GM21390 (cell line): ENCODE data around the gene RAD51D.
"Not testable (repeated sequence)": the region's sequence is repeated elsewhere in the genome, so short reads cannot be mapped to it uniquely, and the experiment has no call there.

ENCODE experiments used
- ATAC-seq: cut with Tn5 transposase; IDR thresholded peaks from one replicate; pipeline ENCODE4 v1.9.1; 2021; ENCODE audit not compliant: unreplicated experiment

RAD51D gene

DNA sequence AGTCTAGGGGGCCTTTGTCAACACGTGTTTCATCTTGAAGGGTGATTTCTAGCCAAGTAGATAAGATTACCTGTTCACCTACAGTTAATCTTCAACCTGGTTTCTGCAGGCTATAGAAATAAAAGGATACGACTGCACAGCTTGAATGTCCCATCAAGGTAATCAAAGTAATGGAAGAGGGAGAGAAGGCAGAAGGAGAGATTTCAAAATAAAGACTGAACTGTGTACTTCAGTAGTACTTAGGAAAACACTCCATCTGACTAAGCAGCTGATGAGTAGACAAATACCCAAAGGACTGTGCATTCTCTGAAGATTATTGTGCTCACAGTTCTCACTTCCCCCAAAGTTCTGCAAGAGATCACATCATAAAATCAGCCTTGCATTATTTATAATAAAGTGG lies 50.3 kb downstream of the RAD51D start:
- no peak for ATAC-seq

DNA sequence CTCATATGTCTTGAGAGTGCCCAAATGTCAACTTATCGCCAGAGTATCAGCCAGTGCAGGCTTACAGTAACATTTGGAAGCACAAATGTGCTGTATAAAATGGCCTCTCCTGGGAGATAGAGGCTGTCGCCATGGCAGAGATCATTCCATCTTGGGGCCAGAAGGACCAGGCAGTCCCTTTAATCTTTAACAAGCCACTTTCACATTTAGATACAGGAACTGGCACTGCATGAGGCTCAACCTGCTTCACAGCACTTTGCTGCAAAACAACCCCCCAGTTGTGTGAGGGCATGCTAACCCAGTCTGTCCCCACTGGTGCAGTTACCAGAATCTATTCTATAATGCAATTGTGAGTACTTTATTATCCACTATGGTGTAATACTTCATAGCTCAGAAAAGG lies 51.4 kb downstream of the RAD51D start:
- no peak for ATAC-seq

DNA sequence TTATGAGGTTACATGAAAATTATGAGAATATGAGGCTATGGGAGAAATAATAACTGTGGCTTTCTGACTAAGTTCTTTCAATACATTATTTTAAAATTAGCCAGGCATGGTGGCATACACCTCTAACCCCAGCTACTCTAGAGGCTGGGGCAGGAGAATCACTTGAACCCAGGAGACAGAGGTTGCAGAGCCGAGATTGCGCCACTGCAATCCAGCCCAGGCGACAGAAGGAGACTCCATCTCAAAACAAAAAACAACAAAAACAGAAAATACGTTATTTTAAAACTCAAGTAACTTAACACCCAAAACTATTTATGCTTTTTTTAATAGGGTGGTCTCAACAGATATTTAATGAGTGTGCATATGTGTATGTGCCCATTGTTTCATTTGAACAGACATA lies 53.8 kb downstream of the RAD51D start:
- ATAC-seq: no peak

DNA sequence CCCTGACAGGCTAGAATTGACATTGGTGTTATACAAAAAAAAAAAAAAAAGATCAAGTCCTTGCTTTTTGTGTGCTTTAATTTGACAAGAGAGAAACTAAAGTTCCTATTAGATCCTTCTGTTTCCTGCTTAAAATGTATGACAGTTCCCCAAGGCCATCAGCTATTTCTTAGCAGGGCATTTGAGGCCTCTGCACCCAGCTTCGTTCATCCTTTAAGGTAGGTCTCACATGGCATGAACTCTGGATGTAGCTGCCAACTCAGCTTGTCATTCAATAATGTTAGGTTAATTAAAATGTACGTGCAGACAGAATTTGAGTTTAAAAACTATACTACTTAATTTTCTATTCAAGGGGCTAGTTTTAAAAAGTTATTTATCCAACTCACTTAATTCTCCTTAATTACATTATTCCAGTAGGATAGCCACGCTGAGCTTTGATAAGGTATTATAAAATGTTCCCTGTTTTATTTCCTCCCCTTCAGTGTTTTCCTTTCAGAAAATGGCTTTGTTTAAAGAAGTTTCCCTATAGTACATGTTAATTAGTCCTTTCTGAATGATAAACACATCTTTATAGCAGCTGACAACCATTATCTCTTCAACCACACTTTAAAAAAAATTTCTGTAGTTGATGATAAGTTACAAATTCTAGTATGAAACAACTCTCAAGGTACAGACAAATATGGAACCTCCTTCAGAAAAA lies 55.0 kb downstream of the RAD51D start:
- ATAC-seq: no peak

DNA sequence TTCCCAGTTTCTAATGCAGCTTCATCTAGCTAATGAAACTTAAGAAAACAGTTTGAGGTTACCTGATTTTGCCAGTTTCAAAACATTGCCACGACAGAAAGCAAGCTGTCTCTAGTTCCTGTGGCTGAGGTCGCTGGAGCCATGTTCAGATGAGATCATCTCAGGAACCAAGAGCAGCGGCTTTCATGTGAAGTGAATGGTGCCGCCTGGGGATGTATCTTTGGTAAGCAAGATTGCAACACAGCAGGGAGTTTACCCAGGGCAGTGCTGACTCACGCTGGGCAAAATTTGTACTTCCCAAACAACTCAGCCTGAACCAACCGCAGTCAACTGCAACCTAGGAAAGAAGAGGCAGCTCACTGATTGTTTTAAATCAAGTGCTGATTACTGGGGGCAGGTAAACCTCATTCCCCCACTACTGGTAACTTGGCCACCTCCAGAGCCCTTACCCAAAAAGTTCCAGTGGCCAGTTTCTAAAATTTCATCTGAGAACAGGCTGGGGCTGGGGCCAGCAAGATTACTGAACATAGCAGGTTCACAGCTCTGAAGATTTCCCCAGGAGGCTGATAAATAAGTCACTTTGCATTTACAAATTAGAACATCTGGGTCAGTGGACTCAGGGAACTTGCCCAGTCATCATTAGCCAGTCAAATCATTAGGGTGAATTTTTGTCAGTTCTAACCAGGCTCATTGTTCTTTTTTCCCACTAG lies 56.0 kb downstream of the RAD51D start, which contains the start of gene RFFL:
Gene RFFL, minus strand, starts transcription at position 194 of the 710 bp plus-strand sequence. CDS start 37,154 bp downstream, outside the sequence.
- peak; percentile 83 for ATAC-seq

DNA sequence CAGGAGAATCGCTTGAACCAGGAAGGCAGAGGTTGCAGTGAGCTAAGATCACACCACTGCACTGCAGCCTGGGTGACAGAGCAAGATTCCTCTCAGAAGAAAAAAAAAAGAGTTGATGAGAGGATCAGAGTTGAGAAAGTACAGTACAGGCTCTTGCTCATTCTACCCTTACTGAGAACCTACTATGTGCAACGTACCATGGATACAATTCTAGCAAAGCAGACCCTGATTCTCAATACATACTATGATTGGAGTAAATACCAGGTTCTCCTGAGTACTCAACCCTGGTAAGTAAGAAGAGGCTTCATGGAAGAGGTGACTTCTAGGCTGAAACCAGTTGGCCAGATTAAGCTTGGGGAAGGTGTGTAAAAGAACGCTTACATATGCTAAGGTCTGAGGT lies 57.4 kb downstream of the RAD51D start:
- no peak for ATAC-seq

DNA sequence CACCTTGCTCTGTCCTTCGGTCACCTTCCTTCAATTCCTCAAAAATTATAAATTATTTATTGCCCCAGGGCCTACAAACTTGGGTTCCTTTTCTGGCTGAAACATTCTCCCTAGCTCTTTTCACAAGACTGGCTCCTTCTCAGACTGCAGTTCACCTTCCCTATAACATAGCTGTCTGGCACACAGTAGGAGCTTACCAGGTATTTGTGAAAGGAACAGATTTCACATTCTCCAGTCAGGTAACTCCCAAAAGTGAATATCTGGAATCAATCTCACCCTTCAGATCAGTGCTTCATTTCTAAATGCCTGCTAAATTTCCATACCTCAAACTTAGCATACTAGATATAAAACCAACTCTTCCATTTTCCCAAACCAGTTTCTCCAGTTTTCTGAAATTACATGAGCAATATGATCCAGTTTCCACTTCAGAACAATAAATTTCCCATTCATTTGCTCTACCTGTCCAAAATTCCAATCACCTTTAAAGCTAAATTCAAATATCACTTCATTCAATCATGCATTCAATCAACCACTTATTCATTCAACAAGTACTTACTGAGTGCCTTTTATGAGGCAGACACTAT lies 62.2 kb downstream of the RAD51D start:
- no peak for ATAC-seq

DNA sequence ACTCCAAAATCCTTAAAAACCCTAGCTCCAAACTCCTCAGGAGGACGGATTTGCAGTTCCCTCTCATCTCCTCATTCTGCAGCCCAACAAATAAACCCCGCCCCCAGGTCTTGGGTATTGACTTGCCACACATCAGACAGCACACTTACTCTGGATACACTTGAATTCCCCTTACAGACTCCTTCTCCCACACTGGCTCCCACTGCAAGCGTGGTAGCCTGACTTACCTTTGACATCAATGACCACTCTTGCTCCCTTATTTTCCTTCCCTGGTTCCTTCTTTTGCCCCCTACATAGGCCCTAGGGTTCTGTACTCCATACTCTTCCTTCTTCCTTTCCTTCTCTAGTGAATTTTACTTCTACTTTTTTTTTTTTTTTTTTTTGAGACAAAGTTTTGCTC lies 63.6 kb downstream of the RAD51D start:
- ATAC-seq: no peak

DNA sequence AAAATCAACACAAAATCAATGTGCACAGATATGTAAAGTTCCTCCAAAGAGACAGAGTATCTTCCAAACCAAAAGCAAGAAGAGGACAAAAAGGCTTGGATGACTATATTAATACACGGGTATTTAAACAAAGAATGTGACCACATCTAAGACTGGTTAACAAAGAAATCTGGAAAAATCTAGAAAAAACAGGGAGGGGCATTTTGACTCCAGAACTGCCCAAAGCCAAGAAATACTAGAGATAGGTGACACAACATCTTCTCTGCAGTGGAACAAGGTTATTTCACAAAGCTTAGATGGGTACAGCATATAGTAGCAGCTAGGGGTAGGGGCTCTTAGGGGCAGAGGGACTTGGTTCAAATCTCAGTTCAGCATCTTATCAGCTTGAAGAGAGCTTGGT lies 66.5 kb downstream of the RAD51D start:
- ATAC-seq: no peak

DNA sequence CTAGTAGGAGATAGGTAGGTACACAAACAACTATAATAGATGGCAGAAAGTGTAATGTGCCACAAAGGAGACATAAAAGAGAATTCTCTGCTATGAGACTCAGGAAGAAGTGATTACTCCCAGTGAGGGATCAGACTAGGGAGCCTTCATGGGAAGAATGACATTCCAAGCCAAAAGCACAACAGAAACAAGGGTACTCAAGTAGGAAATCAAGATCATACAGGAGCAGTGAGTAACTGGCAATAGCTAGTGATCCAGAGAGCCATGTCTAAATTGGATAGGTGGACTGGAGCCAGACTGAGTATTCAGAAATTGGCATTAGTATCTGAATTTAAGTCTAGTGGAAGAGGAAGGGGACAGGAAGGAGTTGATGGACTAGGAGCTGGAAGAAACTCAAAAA lies 66.9 kb downstream of the RAD51D start:
- ATAC-seq: no peak

DNA sequence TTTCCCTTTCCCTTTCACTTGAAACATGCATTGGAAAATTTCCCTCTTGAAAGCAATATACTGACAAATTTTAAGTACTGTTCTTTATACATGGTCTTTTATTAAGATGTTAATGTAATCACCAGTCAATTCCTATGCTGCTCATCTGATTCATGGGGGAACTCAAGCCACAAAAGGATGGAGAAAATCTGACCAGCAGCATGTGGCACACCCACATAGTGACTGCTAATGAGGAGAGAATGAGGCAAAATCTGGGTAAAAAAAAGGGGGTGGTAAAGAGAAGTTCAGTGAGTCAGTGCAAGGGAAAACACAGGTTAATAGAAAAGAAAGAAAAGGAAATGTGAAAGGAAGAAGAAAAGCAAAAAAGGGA lies 67.4 kb downstream of the RAD51D start:
- no peak for ATAC-seq

DNA sequence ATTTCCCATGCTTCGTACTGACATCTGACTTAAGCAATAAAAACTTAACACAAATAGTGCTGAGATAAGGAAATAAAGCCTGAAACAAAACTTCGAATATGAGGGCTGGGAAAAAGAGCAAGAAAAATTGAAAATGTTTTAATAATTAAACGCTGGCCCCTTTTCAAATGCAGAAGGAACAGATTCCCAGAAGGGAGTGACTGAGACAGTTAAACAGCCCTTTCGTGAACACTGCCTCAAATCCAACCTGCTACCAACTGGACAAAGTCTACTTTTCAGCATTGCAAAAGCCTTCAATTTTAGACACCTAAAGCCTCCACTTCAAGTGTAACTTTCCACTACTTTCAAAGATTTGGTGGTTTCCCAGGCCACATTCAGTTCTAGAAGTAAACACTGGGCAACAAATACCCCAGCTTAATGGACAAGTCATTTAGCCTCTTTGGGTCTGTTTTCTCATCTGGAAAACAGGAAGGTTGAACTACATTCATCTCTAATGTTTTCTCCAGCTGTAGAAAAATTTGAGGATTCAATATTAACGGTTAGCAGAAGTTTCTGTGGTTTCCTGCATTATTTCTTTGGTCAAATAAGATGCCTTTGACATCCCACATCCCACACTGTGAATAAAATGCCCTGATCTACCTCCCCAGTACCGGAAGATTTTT lies 68.0 kb downstream of the RAD51D start:
- ATAC-seq: no peak

DNA sequence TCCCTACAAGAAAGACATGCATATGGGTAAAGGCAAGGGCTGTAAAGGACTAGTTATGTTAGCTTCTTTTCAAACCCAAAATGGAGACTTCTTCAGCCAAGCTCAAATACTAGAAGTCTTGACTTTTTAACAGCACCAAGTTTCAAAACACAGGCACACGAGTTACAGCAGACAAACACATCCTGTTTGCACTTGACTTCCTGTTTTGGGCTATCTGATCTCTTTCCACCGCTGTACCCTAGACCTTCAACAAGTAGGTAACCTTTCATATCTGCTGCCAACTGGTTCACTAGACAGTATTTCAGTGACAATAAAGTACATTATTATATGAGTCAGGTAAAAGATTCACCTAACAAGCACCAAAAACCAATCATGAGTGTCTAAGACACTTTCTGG lies 68.5 kb downstream of the RAD51D start:
- no peak for ATAC-seq

DNA sequence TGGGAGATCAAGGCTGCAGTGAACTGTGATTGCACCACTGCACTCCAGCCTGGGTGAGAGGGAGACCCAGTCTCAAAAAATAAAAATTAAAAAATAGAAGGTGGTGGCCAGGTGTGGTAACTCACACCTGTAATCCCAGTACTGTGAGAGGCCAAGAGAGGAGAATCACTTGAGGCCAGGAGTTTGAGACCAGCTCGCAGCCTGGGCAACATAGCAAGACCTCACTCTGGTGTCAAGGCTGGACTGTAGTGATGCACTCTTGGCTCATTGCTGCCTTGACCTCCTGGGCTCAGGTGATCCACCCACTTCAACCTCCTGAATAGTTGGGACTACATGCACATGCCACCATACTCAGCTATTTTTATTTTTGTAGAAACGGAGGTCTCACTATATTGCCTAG lies 69.5 kb downstream of the RAD51D start:
- ATAC-seq: no peak

DNA sequence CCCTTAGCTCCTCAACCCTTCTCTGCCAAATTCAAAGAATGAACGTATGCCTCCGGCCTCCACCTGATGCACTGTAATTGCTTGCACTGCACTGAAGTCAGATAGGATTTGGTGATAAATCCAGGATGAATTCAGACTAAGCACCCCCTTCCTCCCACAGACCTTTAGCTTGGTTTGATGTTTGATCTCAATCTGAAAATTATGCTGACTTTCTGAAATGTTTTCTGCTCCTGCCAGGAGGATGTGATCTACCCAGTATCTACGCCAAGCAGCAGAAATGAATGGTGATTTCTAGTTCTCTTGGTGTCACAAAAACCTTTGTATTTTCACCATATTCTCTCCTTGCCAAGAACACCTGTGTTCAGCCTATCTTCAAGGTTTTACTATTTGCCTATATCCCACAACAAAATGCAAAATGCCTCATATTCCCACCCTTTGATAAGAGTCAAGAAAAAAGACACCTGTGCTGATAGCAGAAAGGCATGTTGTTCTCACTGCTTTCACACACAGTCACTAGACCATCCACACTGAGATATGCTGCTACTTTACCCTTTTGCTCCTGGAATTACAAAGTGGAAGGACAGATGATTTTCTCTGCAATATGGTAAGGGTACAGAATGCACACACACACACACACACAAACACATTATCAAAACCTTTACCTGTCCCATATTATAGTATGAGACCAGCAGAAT lies 70.8 kb downstream of the RAD51D start:
- ATAC-seq: no peak

DNA sequence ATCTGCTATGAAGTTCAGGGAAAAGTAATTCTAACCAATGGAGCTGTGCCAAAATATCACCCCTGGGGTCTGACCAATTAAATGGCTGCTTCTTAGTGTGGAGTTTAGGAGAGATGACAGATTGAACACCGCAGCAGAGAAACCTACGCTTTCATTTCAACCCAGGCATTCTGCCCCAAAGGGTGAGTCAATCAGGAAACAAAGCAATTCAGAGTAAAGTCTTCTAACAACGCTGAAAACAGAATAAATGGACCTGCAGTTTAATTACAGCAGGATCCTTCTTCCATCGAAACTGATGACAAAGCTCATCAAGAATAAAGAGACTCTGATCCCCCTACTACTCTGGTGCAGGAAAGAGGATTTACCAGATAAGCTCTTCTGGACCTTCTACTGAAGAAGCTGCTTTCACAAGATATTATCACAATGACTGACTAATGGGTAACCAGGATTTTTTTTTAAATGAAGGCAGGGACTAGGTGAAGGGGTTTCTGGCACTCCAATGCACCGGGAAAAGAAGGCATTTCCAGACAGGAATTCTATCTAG lies 72.8 kb downstream of the RAD51D start:
- peak; percentile 55 for ATAC-seq

DNA sequence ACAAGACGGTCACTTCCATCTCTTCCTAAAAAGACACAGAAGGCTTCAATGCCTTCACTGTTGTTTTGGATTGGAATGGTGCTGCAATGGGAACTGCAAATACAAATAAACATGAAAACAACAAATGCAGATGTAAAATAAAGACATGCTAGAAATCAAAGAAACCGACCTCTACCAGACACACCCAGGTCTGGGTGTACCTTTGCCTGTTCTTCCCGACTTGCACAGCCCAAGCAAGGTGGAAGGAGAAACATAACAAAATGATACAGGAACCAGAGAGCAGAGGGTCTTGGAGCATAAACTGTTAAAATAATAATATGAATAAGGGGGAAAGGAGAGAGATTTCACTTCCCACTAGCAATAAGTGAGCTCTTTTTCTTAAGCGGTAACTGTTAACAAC lies 73.4 kb downstream of the RAD51D start:
- ATAC-seq: no peak

DNA sequence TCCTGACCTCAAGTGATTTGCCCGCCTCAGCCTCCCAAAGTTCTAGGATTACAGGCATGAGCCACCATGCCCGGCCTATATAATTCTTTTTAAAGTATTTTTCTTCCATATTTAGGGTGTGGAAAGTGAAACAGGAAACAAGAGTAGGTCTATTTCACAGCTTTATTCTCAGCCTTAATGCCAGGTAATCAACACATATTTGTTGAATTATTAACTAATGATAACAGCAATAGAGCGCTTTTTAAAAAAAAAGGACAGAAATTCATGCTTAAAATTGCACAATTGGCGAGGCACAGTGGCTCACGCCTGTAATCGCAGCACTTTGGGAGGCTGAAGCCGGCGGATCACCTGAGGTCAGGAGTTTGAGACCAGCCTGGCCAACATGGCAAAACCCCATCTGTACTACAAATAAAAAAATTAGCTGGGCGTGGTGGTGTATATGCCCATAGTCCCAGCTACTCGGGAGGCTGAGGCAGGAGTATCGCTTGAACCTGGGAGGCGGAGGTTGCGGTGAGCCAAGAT lies 74.1 kb downstream of the RAD51D start:
- ATAC-seq: not testable (repeated sequence)

DNA sequence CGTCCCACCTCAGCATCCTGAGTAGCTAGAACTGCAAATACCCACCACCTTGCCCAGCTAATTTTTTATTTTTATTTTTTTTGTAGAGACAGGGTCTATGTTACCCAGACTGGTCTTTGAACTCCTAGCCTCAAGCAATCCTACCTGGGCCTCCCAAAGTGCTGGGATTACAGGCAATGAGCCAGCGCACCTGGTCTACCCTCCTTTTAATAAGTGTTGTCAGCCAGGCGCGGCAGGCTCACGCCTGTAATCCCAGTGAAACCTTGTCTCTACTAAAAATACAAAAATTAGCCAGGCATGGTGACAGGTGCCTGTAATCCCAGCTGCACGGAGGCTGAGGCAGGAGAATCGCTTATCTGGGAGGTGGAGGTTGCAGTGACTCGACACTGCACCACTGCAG lies 75.5 kb downstream of the RAD51D start:
- no peak for ATAC-seq
